ENCODE results near the gene ZNF407.

Gene ZNF407

DNA sequence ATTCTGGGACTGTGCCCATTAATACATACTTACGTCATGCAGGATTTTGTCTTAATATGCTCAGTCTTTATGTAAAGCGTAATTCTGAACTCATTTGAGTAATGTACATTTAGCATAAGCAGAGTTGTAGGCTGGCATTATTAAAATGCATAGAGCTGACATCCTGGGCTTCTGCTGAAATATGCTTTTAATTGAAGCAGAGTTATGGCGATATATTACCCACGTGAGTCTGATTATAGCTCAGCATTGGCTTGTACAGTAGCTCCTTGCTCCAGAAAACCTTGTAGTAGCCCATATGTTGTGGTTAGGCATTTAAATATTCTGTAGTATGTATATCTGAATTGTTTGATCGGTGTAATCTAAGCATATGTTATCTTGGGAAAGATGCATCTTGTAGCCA lies 377.3 kb downstream of the ZNF407 start:
- no peak for DNase-seq (ENCODE audit: low read depth)

GRCh38 chr18:74976331-74976909 lies 378.8 kb downstream of the ZNF407 start:
- DNase-seq (ENCODE audit: low read depth), result no peak

DNA sequence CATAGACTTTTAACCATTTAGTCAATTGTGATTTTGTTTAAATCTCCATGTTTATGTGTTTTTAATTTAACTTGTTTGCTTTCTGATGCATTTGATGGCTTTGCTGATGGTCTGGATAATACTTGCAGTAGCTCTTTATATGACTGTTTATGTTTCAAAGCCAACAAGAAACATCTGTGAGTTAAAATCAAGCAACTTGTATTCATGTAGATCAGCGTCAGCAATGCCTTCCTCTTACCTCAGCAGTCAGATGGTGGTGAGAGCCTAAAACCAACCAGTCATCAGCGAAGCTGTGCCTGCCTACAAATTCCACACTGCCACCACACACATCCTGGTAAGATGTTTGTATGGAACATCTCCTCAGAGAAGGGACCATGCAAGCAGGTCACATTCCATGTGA lies 379.4 kb downstream of the ZNF407 start:
- DNase-seq (ENCODE audit: low read depth), result no peak

GRCh38 chr18:74980669-74981068 lies 383.0 kb downstream of the ZNF407 start:
- no peak for DNase-seq (ENCODE audit: low read depth)

DNA sequence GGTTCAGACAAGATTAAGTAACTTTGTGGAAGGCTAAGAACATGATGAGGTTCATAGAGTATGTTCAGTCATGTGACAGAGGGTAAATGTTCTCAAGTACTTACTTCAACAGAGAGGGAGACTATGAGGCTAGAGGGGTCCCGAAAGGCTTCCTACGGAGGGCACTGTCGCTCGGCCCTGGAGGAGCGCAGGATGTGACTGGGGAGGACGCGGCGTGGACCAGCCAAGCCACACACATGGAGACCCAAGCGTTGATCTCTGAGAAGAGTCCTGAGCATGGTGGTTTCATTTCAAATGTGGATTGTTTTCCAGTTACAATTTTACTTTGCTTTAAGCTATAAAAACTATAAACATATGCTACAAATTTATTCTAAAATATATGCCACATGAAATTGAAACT lies 383.8 kb downstream of the ZNF407 start:
- DNase-seq (ENCODE audit: low read depth), result no peak

GRCh38 chr18:74982946-74983635 lies 385.4 kb downstream of the ZNF407 start:
- DNase-seq (ENCODE audit: low read depth), result no peak

- DNase-seq (ENCODE audit: low read depth), result no peak
Observed at GRCh38 chr18:74989134-74989533, 391.5 kb downstream of the ZNF407 start.

GRCh38 chr18:74990563-74991081 lies 393.0 kb downstream of the ZNF407 start:
- no peak for DNase-seq (ENCODE audit: low read depth)

DNA sequence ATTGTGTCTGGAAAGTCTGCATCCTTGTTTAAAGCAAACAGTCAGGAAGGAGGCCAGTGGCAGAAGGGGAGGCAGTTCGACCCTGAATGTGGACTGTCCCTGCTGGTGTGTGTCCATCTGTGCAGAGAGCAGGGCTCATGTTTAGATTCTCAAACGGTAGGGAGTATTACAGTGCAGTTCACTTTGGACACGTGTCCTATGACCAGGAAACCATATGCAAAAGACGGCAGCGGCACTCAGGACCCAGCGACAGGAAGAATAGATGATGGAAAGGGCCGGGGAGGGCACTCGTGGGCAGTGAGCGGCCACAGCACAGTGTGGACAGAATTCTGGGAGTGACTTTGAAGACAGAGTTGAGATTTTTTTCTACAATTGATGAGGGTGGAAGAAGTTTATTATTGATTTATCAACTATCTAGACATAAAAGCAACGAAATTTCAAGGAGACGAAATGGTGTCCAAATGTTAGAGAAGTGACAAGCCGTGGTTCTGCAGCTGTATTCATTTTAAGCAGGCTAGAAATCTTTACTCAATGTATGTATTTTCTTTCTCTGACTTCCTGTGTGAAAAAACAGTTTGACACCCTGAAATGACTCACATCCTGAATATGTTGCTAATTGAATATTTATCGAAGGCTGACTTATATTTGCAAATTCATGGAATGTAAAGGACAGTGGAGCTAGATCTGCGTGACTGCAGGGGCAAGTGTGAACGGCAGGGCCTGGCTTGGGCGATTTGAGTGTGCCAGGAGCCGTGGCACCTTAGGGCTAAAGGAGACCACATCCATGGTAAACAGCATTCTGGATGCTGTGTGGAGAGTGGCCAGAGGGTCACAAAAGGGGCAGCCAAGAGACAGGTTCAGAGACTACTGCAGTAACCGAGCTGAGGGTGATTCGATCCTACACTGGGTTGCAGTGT lies 397.1 kb downstream of the ZNF407 start:
- no peak for DNase-seq (ENCODE audit: low read depth)

GRCh38 chr18:74995419-74995736 lies 397.7 kb downstream of the ZNF407 start:
- no peak for DNase-seq (ENCODE audit: low read depth)

GRCh38 chr18:74996055-74996454 lies 398.4 kb downstream of the ZNF407 start:
- no peak for DNase-seq (ENCODE audit: low read depth)

- no peak for DNase-seq (ENCODE audit: low read depth)
Observed at GRCh38 chr18:74996996-74997395, 399.3 kb downstream of the ZNF407 start.

- no peak for DNase-seq (ENCODE audit: low read depth)
Observed at GRCh38 chr18:75000920-75001319, 403.2 kb downstream of the ZNF407 start.

GRCh38 chr18:75003039-75003438 lies 405.4 kb downstream of the ZNF407 start:
- DNase-seq (ENCODE audit: low read depth), result no peak

- no peak for DNase-seq (ENCODE audit: low read depth)
Observed at GRCh38 chr18:75003764-75004690, 406.4 kb downstream of the ZNF407 start.

DNA sequence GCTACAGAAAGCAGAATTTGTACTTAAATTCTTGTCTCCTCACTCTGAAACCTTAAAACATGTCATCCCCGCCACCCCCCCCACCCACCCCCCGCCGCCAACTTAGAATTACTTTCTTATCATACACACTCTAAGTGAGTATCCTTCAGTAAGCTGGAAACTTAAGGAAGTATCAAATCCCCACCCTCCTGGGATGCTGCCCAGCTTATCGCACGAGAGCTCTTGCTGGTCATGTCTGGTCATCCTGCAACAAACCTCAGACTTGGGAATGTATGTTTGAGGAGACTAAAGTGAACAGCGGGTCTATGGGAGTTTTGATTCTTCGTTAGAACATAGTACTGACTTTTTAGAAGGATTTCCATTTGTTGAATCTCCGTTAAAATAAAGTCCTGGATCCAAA lies 408.0 kb downstream of the ZNF407 start:
- no peak for DNase-seq (ENCODE audit: low read depth)

DNA sequence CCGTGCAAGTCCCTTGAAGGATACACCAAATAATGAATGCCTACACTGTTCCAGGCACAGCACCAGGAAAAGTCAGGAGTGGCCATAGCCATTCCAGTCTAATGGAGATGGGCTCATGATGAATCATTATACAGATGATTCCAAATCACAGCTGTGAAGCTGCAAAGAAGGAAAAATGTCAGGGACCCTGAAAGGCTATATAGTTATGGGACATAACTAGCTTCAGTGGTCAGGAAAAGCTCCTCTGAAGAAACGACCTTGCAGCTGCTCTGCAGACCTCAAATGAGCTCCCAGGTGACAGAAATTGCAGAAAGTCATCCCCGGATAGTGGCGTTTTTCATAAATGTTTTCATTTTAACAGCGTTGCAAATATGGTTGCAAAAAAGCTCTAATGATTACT lies 410.5 kb downstream of the ZNF407 start:
- DNase-seq (ENCODE audit: low read depth), result no peak

GRCh38 chr18:75009296-75009695 lies 411.6 kb downstream of the ZNF407 start:
- no peak for DNase-seq (ENCODE audit: low read depth)

DNA sequence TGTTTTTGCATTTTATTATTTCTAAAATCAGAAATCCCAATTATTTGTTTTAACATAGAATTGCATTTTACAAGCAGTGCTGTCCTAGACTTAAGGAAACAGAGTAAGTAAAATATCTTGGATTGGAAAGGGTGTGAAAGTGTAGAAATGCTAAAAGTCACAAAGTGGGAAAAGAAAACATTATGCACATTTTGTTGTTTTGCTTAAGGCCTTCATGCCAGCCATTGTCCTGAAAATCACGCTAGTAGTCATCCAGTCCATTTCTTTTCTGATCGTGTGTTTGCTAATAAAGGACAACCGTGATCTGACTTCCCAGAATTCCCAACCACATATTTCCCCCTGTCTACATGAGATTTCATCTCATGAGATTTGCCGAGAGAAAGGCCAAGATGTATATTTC lies 412.2 kb downstream of the ZNF407 start:
- no peak for DNase-seq (ENCODE audit: low read depth)

GRCh38 chr18:75010278-75010677 lies 412.6 kb downstream of the ZNF407 start:
- DNase-seq (ENCODE audit: low read depth), result no peak

DNA sequence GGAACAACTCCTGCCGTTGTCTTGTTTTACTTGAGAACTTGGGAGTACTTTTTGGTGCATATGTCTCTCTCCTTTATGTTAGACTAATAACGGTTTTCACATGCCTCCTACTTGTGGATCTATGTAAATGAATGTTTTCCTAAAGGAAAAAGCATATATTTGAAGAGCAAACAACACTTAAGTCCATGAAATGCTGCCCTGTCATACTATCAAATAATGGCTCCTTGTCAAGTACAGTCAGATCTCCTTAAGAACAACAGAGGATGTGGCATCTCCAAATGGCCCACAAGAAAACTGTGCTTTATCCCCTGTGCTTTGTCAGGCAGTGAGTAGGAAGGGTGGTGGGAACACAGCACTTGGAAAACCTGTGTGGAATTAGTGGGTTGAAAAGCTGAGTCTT lies 413.0 kb downstream of the ZNF407 start:
- no peak for DNase-seq (ENCODE audit: low read depth)
